HG03060 (cell line): ENCODE data around the gene NOL4.

Source experiments
- ATAC-seq: cut with Tn5 transposase; IDR thresholded peaks from one replicate; pipeline ENCODE4 v1.9.1; 2021; ENCODE audit warnings: low read depth, moderate number of reproducible peaks; ENCODE audit not compliant: unreplicated experiment

Gene NOL4

DNA sequence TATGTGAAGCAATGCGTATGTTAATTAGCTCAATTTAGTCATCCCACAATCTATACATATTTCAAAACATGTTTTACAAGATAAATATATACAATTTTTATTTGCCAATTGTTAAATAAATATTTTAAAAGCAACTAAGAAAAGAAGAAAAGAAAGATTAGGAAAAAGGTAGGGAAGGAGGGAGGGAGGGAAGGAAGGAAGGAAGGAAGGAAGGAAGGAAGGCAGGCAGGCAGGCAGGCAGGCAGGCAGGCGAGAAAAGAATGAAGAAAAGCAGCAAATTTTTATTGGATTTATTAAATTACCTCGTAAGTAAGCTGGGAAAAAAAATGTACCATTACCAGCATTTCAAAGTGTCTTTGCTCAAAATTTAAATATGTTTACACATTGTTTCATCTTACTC is 30.5 kb downstream of the NOL4 start:
- no peak for ATAC-seq

DNA sequence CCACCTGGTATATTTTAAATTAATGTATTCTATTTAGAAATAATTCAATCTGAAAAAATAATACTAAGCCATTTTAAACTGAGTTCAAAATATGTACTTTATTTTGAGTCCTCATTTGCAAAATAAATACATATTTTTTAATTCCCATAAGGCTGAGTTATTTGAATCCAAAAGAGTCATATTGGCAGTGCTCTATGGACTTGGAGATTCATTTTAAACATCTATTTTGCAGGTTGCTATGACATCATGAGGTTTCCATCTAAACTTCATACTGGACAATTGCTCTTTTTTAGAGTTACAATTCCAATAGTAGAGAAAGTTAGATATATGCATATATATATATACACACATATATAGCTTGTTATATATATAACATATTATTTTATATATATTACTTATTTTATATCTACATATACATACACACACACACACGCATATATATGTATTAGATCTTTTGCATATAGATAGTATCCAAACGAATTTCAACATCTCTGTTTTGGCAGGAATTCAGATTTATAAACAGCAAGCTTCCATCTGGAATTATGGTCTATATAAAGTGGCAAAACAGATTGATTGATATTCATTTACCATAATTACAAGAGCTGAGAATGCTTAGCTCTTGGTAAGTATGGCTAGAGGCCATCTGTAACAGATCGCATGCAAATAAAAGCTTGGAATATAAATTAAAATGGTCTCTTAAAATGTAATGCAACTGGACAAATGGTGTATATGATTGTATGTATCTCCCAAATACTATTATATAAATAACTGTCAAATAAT is 34.9 kb downstream of the NOL4 start:
- no peak for ATAC-seq
